ES-I3 (cell line): ENCODE measurements around the gene EIF2AK3.

Experiments used
- H3K36me3 ChIP-seq: 2 replicates; pipeline ENCODE4 v1.6.1; 2013; ENCODE audit warnings: mild to moderate bottlenecking, low read length, control low read depth, moderate library complexity; ENCODE audit not compliant: insufficient read depth
- H3K4me1 ChIP-seq: 2 replicates; pipeline ENCODE4 v1.6.1; 2013; ENCODE audit warnings: mild to moderate bottlenecking, control low read depth, low read length; ENCODE audit not compliant: insufficient read depth
- H3K9ac ChIP-seq: 2 replicates; pipeline ENCODE4 v1.6.1; 2013; ENCODE audit warnings: low read depth, mild to moderate bottlenecking, low read length, moderate library complexity
- H3K9me3 ChIP-seq: 2 replicates; pipeline ENCODE4 v1.6.1; 2013; ENCODE audit warnings: mild to moderate bottlenecking, low read length, moderate library complexity; ENCODE audit not compliant: control insufficient read depth, insufficient read depth

Gene EIF2AK3

DNA sequence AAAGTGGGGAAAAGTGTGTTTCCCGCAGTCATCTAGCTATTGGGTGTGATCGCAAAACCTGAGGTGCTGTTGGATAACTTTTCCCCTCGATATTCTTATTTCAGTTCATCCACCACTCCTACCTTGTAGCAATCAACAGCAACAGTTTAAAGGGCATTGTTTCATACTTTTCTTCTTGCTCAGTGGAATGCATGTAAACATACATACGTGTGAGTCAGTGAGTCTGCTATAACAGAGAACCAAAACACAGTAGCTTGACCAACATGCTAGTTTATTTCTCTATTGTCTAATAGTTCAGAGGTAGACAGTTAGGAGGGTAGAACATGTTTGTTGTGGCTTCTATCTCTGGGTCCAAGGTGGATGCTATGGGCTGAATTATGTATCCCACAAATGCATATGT lies 97.2 kb downstream of the EIF2AK3 start:
- H3K4me1 ChIP-seq: no peaks in the 10 kb centered on the region

DNA sequence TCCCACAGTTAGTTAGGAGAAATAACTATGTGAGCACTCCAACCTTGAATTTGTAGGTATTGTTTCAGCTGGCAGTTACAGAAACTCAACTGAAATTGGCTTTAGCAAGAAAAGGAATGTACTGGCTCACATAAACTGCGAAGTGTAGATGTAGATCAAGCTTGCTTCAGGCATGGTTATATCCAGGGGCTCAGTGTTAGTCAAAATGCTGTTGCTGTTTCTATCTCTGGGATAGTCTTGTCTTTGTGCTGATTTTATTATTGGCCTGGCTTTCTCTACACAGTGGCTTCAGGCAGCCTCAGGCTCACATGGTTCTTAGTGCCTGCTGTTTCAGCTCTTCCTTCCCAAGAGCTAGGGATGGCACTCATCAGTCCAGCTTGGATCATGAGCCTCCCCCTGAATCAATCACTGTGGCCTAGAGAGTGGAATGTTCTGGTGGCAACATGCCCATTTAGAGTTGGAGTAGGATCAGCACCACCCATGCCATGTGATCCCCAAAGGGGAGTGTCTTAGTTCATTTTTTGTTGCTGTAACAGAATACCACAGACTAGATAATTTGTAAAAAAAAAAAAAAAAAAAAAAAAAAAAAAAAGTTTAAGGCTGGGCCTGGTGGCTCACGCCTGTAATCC lies 105.7 kb downstream of the EIF2AK3 start:
- Histone ChIP-seq H3K36me3 (no peaks in the 10 kb centered on the region; the same call in 1 of the 2 replicates), H3K4me1 (peaks cover 18% of the 10 kb centered on the region; the same call in 1 of the 2 replicates), H3K9me3 (no peaks in the 10 kb centered on the region), H3K9ac (no peak overlapping the region)

More for the DNA sequence above, 97.2 kb downstream of the EIF2AK3 start:
- Histone ChIP-seq H3K9me3 (no peaks in the 10 kb centered on the region), H3K36me3 (no peaks in the 10 kb centered on the region), H3K9ac (no peak overlapping the region)

DNA sequence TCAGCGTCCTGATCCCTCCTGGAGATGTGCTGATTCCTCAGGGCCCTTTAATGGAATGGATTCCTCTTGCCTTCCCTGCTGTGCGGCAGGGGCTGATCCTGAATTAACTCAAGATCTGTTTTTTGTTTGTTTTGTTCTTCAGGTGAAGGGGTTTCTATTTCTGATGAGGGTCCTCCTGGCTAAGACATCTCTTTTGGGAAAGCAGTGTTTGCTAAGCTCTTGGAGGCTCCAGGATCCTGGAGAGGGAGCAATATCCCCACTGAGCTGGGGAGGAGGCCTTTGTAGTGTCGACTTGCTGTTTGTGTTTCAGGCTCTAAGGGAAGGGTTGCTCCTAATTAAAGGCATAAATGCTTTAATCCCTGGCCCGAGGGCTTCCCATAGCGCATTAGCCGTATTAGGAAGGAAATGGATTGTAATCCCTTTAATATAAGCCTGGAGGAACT lies 109.5 kb downstream of the EIF2AK3 start:
- Histone ChIP-seq H3K4me1 (peaks cover 19% of the 10 kb centered on the region; the same call in 1 of the 2 replicates), H3K9me3 (no peaks in the 10 kb centered on the region), H3K36me3 (no peaks in the 10 kb centered on the region; the same call in 1 of the 2 replicates), H3K9ac (no peak overlapping the region)
